Measurements from ENCODE around the gene LGALS9.
A peak's percentile ranks its signal among the peaks of the same experiment; 100 is the strongest.

LGALS9 gene

GRCh38 chr17:27630607-27631410 lies at the start of gene LGALS9:
Gene LGALS9, plus strand, starts transcription at chr17:27631188. Its CDS starts 78 bp downstream, at chr17:27631266.
- no peak for TF ChIP-seq CTCF (IDR thresholded peaks at IDR 0.05; ENCODE audit: extremely low read depth, missing control alignments)
- DNase-seq (ENCODE audit: low spot score): peak; percentile 65

- DNase-seq (ENCODE audit: low spot score): no peak
- TF ChIP-seq CTCF (IDR thresholded peaks at IDR 0.05; ENCODE audit: extremely low read depth, missing control alignments): no peak
These were observed 48.3 kb upstream of the LGALS9 start for GRCh38 chr17:27582696-27583095.

- DNase-seq (ENCODE audit: low spot score): peak; percentile 74
- no peak for TF ChIP-seq CTCF (IDR thresholded peaks at IDR 0.05; ENCODE audit: extremely low read depth, missing control alignments)
These were observed 45.8 kb upstream of the LGALS9 start for GRCh38 chr17:27585153-27585681.

- TF ChIP-seq CTCF (IDR thresholded peaks at IDR 0.05; ENCODE audit: extremely low read depth, missing control alignments): no peak
- DNase-seq (ENCODE audit: low spot score): no peak
These were observed 45.2 kb upstream of the LGALS9 start for GRCh38 chr17:27585792-27586191.

GRCh38 chr17:27586203-27586721 lies 44.7 kb upstream of the LGALS9 start:
- DNase-seq (ENCODE audit: low spot score): no peak
- no peak for TF ChIP-seq CTCF (IDR thresholded peaks at IDR 0.05; ENCODE audit: extremely low read depth, missing control alignments)

- no peak for TF ChIP-seq CTCF (IDR thresholded peaks at IDR 0.05; ENCODE audit: extremely low read depth, missing control alignments)
- DNase-seq (ENCODE audit: low spot score): no peak
These were observed 42.6 kb upstream of the LGALS9 start for GRCh38 chr17:27588354-27588753.

GRCh38 chr17:27590864-27591263 lies 40.1 kb upstream of the LGALS9 start:
- DNase-seq (ENCODE audit: low spot score): no peak

More at GRCh38 chr17:27590864-27591263, 40.1 kb upstream of the LGALS9 start:
- TF ChIP-seq CTCF (IDR thresholded peaks at IDR 0.05; ENCODE audit: extremely low read depth, missing control alignments): no peak

Data from GM20000 (cell line).